Activated naive CD8-positive, alpha-beta T cell treated with anti-CD3 and anti-CD28 coated beads for 36 hours (primary cell): ENCODE results near the gene SPINK14. TPM values are rescaled to one million over a fixed set of nuclear protein-coding genes. Genes with fewer than 3 reads are reported as not detected.
A peak's percentile ranks its signal among the peaks of the same experiment; 100 is the strongest.

Experiments used
- DNase-seq: peaks from one replicate; pipeline ENCODE4 v3.0.0; 2021
- H3K27ac Mint-ChIP-seq: one replicate; pipeline ENCODE4 v1.8.0; 2022; ENCODE audit warnings: mild to moderate bottlenecking, moderate library complexity, mixed read lengths
- H3K27me3 Mint-ChIP-seq: one replicate; pipeline ENCODE4 v1.8.0; 2022; ENCODE audit warnings: mild to moderate bottlenecking, mixed read lengths
- H3K36me3 Mint-ChIP-seq: one replicate; pipeline ENCODE4 v1.8.0; 2021; ENCODE audit warnings: mild to moderate bottlenecking, mixed read lengths
- H3K4me1 Mint-ChIP-seq: one replicate; pipeline ENCODE4 v1.8.0; 2021; ENCODE audit warnings: mixed read lengths
- H3K4me3 Mint-ChIP-seq: one replicate; pipeline ENCODE4 v1.8.0; 2022; ENCODE audit warnings: mild to moderate bottlenecking, moderate library complexity, mixed read lengths
- H3K9me3 Mint-ChIP-seq: one replicate; pipeline ENCODE4 v1.8.0; 2022; ENCODE audit warnings: mixed read lengths
- total RNA-seq, 2 experiments: library from RNA; stranded (reverse); gene quantifications; one replicate each; pipeline ENCODE4 v1.2.3, GENCODE V29; 2021

The SPINK14 gene
- total RNA-seq, 2 experiments from 2014 or later, result not detected

DNA sequence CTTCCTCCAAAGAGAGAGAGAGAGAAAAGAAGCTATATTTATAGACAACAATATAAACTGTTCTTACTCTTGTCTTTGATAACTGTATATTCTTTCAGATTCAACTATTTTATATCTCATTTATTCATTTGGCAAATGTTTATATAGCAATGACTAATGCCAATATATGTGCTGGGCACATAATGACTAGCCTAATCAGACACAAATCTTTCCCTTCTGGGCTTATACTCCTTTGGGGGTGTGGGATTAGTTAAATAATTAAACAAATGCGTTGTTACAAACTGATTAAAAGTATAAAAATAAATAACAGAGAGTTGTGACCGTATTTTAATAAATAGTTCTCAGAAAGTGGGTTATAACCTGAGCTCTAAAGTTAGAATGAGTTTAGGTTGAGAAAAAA lies 4.0 kb downstream of the SPINK14 start:
- Mint-ChIP-seq H3K4me1 (no peaks in the 10 kb centered on the region), H3K27ac (no peak overlapping the region), H3K4me3 (no peak overlapping the region), H3K9me3 (no peaks in the 10 kb centered on the region), H3K27me3 (peaks cover 16% of the 10 kb centered on the region), H3K36me3 (no peaks in the 10 kb centered on the region)
- DNase-seq, result no peak

DNA sequence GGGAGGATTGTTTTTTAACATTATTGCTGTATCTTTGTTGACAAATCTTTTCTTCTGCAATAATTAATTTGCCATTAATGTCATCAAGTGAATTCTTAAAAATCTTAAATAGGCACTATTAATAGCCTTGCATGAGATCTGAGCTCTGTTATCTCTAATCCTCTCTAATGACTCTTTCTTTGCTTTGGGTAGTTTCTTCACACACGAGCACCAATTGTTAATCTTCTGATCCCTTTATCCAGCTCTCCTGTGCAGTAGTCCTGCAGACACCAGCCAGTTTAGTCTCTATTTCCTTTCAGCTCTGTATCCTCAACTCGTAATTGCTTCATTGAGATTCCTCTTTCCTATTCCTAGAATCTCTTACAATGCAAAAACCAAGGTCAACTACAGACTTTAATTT lies 8.1 kb downstream of the SPINK14 start:
- no peak for DNase-seq
- no peaks in the 10 kb centered on the region for H3K4me1 Mint-ChIP-seq
- no peak overlapping the region for H3K4me3 Mint-ChIP-seq
- no peak overlapping the region for H3K27ac Mint-ChIP-seq
- peaks cover 14% of the 10 kb centered on the region for H3K27me3 Mint-ChIP-seq
- no peaks in the 10 kb centered on the region for H3K9me3 Mint-ChIP-seq
- no peaks in the 10 kb centered on the region for H3K36me3 Mint-ChIP-seq

- Mint-ChIP-seq H3K4me1 (no peaks in the 10 kb centered on the region), H3K27me3 (peaks cover 15% of the 10 kb centered on the region), H3K27ac (no peak overlapping the region), H3K9me3 (no peaks in the 10 kb centered on the region), H3K36me3 (no peaks in the 10 kb centered on the region), H3K4me3 (no peak overlapping the region)
- DNase-seq, result no peak
Observed at GRCh38 chr5:148177207-148177606, 8.9 kb downstream of the SPINK14 start.

DNA sequence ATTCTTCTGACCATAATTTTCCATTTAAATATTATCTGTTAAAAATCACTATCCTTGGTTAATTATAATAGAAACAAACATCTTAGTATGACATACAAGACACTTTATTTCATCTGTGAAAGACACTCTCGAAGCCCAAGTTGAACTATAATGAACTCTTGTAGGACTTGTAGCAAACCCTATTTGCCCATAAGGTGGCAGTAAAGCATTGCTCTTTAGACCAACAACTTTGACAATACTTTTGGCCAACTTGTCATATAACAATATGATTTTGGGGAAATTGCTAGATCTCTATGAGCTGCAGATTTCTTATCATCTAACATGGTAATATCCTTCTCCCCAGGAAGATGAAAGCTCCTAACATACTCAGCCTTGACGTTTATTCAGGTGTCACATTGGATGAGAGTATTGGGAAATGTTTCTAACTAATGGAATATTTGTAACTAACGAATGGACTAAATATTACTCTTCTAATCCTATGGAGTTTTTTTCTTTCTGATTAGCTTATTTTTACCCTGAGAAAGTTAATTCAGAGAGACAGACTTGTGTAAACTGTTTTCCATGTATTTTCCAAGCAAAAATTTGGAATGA lies 11.0 kb downstream of the SPINK14 start:
- no peaks in the 10 kb centered on the region for H3K9me3 Mint-ChIP-seq
- H3K27me3 Mint-ChIP-seq, result peaks cover 19% of the 10 kb centered on the region
- no peaks in the 10 kb centered on the region for H3K4me1 Mint-ChIP-seq
- no peak overlapping the region for H3K27ac Mint-ChIP-seq
- no peaks in the 10 kb centered on the region for H3K36me3 Mint-ChIP-seq
- H3K4me3 Mint-ChIP-seq, result no peak overlapping the region
- no peak for DNase-seq

DNA sequence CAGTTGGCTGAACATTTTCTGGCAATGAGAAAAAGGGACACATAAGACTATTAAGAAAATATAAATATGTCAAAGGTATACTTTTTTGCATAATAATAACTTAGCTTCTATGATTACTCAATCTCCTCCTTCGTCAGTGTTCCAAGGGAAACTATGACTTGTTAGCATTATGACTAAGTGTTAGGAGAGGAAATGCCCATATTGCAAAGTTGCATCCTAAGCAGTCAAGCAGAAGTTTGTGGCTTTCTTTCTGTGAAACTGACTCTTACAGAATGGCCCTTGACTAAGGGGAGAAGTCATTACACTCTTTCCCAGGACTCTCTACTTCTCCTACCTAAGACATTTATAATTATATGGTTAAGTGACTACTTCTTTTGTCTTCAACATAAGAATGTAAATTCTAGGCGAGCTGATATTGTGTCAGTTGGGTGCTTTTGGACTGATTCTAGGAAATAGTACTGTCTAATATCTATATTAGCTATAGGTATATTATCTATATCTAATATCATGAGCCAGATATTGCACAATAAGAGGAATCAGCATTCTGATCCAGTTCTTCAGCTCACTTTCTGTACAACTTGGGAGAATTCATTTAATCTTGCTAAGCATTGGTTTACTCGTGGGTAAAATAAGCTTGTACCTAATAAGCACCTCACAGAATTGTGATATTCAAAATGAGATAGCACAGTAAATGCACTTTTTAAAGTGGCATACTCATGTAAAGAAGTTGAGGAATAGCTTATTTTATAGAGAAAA lies 18.1 kb downstream of the SPINK14 start:
- H3K36me3 Mint-ChIP-seq, result no peaks in the 10 kb centered on the region
- peaks cover 14% of the 10 kb centered on the region for H3K4me1 Mint-ChIP-seq
- H3K27me3 Mint-ChIP-seq, result peaks cover 45% of the 10 kb centered on the region
- H3K4me3 Mint-ChIP-seq, result no peak overlapping the region
- DNase-seq, result peak; percentile 7
- H3K27ac Mint-ChIP-seq, result no peak overlapping the region
- no peaks in the 10 kb centered on the region for H3K9me3 Mint-ChIP-seq

- no peak for DNase-seq
- H3K36me3 Mint-ChIP-seq, result no peaks in the 10 kb centered on the region
- no peak overlapping the region for H3K4me3 Mint-ChIP-seq
- H3K27ac Mint-ChIP-seq, result no peak overlapping the region
- peaks cover 11% of the 10 kb centered on the region for H3K4me1 Mint-ChIP-seq
- peaks cover 26% of the 10 kb centered on the region for H3K27me3 Mint-ChIP-seq
- no peaks in the 10 kb centered on the region for H3K9me3 Mint-ChIP-seq
Observed at GRCh38 chr5:148191010-148191409, 22.7 kb downstream of the SPINK14 start.

GRCh38 chr5:148193202-148193601 lies 24.9 kb downstream of the SPINK14 start:
- no peak for DNase-seq
- Mint-ChIP-seq H3K27ac (no peak overlapping the region), H3K36me3 (no peaks in the 10 kb centered on the region), H3K4me1 (peaks cover 7% of the 10 kb centered on the region), H3K27me3 (peaks cover 32% of the 10 kb centered on the region), H3K9me3 (no peaks in the 10 kb centered on the region), H3K4me3 (no peak overlapping the region)

DNA sequence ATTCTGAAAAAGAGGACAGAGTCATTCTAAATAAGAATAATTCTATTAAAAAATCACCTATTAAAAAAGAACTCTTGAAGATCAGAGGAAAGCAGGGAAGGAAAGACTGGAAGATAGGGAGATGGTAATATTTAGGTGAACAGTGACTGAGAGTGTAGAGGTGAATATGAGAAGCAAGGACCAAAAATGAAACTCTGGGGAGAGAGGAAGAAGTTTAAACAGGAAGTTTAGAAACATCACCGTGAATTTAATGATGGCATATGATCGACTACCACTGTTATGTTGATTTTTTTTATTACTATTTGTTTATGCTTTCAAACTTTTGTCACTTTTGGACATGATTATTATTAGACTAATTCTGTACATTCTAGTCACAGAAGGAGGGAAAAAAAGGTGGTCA lies 32.8 kb downstream of the SPINK14 start:
- Mint-ChIP-seq H3K27me3 (peaks cover 40% of the 10 kb centered on the region), H3K4me1 (no peaks in the 10 kb centered on the region), H3K4me3 (no peak overlapping the region), H3K9me3 (no peaks in the 10 kb centered on the region), H3K36me3 (no peaks in the 10 kb centered on the region), H3K27ac (no peak overlapping the region)
- no peak for DNase-seq

GRCh38 chr5:148202531-148203203 lies 34.3 kb downstream of the SPINK14 start, which contains the start of gene SPINK6:
TSS of gene SPINK6 (plus strand) at chr5:148203042. CDS start at chr5:148203097, 55 bp downstream.
- no peaks in the 10 kb centered on the region for H3K36me3 Mint-ChIP-seq
- no peaks in the 10 kb centered on the region for H3K4me1 Mint-ChIP-seq
- DNase-seq, result no peak
- peaks cover 39% of the 10 kb centered on the region for H3K27me3 Mint-ChIP-seq
- H3K27ac Mint-ChIP-seq, result no peak within 1 kb of the TSS
- no peaks in the 10 kb centered on the region for H3K9me3 Mint-ChIP-seq
- no peak within 1 kb of the TSS for H3K4me3 Mint-ChIP-seq

- H3K4me1 Mint-ChIP-seq, result no peaks in the 10 kb centered on the region
- no peaks in the 10 kb centered on the region for H3K36me3 Mint-ChIP-seq
- H3K27ac Mint-ChIP-seq, result no peak overlapping the region
- H3K4me3 Mint-ChIP-seq, result no peak overlapping the region
- H3K27me3 Mint-ChIP-seq, result peaks cover 26% of the 10 kb centered on the region
- H3K9me3 Mint-ChIP-seq, result no peaks in the 10 kb centered on the region
- no peak for DNase-seq
Observed at GRCh38 chr5:148205044-148205806, 36.9 kb downstream of the SPINK14 start.

DNA sequence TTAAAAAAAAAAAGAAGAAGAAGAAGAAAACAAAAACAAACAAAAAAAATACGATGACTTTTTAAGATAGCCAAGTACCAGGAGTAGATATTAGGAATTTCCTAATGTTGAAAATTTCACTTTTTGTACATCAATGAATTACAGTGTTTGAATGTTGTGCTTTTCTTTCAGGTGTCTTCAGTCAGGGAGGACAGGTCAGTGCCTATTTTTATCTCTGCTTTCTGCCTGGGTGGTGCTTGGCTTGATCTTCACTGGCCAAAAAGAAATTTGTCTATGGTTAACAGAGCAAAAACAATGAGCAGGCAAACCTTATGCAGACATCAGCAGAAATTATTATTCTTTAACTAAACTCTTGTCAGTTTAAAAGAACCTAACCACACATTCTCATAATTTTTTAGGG lies 37.5 kb downstream of the SPINK14 start:
- no peaks in the 10 kb centered on the region for H3K36me3 Mint-ChIP-seq
- H3K4me3 Mint-ChIP-seq, result no peak overlapping the region
- no peaks in the 10 kb centered on the region for H3K9me3 Mint-ChIP-seq
- no peaks in the 10 kb centered on the region for H3K4me1 Mint-ChIP-seq
- peaks cover 26% of the 10 kb centered on the region for H3K27me3 Mint-ChIP-seq
- no peak overlapping the region for H3K27ac Mint-ChIP-seq
- no peak for DNase-seq

DNA sequence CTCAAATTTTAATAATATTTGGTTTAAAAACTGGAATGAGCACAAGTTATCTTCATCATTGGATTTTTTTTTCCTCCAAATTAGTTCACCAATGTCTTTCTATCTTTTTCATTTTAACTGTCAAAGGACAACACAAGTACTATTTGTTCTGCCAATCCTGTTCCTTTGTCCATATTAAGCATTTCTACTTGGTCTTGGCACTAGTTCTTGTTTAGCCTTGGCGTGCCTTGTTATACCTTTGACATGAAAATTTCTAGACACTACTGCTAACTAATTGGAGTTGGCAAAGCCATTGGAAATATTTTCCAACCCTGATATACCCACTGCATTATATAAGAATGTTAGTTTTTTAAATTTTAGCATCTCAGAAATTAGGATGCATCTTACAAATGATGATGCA lies 38.3 kb downstream of the SPINK14 start:
- Mint-ChIP-seq H3K4me1 (no peaks in the 10 kb centered on the region), H3K4me3 (no peak overlapping the region), H3K36me3 (no peaks in the 10 kb centered on the region), H3K9me3 (no peaks in the 10 kb centered on the region), H3K27ac (no peak overlapping the region), H3K27me3 (peaks cover 23% of the 10 kb centered on the region)
- no peak for DNase-seq

DNA sequence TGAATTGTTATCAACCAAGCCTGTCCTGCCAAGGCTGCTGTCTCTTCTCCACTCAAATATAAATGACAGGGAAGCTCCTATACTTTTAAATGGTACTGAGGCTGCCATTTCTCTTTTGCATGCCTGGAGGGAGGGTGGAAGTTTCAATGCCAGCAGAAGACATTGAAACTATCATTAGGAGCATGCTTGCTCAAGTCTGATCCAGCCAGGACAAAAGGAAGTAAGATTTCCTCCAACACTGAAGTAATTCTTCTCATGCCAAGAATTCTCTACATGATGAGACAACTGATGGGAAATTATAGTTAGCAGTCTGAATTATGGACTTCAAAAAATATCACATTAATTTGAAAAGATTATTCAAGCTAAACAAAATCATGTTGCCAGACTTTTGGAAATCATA lies 39.9 kb downstream of the SPINK14 start:
- Mint-ChIP-seq H3K36me3 (no peaks in the 10 kb centered on the region), H3K27ac (no peak overlapping the region), H3K4me1 (no peaks in the 10 kb centered on the region), H3K9me3 (no peaks in the 10 kb centered on the region), H3K4me3 (no peak overlapping the region), H3K27me3 (peaks cover 17% of the 10 kb centered on the region)
- no peak for DNase-seq

DNA sequence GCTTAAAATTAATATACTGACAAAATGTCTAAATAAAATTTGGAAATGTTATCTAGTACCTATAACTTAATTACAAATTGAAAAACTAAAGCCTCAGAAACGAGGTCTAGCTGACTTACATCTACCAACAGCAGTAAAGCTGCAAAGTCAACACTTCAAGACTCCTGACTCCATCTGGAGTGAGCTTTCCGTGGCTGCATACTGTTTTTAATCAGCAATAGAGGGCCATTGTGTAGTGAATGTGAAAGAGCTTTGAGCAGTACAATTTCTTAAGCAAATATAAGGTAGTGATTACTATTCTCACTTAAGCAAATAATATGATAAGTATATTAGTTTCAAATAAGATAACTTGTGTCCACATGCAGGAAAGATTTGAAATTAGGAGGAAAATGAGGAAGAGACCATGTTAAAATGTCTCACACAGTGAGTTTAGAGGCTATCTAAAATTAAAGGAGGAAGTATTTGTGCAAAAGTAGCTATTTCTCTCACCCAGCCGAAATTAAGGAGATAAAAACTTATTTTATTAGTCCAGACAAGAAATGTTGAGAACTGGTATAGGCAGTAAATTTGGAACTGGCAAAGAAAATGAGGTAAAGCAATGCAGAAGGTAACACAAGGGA lies 40.9 kb downstream of the SPINK14 start:
- H3K27ac Mint-ChIP-seq, result no peak overlapping the region
- no peak overlapping the region for H3K4me3 Mint-ChIP-seq
- no peaks in the 10 kb centered on the region for H3K9me3 Mint-ChIP-seq
- no peaks in the 10 kb centered on the region for H3K36me3 Mint-ChIP-seq
- peaks cover 17% of the 10 kb centered on the region for H3K27me3 Mint-ChIP-seq
- no peaks in the 10 kb centered on the region for H3K4me1 Mint-ChIP-seq
- no peak for DNase-seq
